ENCODE measurements around the gene FLT1.

GRCh38 chr13:28459911-28460310 is 35.0 kb downstream of the FLT1 start:
- TF ChIP-seq EZH2 (IDR thresholded peaks at IDR 0.05; ENCODE audit: borderline replicate concordance, low read length) (no peak), CTCF (conservative IDR thresholded peaks at IDR 0.05 in 1 of 2, IDR thresholded peaks at IDR 0.05 in 1 of 2; ENCODE audit: extremely low read depth in 1 of 2, insufficient read depth in 1 of 2, low read depth in 1 of 2, low read length in 2 of 2) (no peak)

Measured in mammary epithelial cell (primary cell).